Stimulated activated CD4-positive, alpha-beta T cell treated with anti-CD3 and anti-CD28 coated beads, Interleukin-1b, Interleukin-23, amount 100 ng/mL, for 24 hours (primary cell): ENCODE results near the gene RAC2.
A peak's percentile ranks its signal among the peaks of the same experiment; 100 is the strongest.

Experiments used
- DNase-seq, 4 experiments: peaks; one replicate each; pipeline ENCODE4 v3.0.0-alpha.2; 2020; ENCODE audit warnings: low read depth in 4 of 4, low spot score in 1 of 4

The RAC2 gene

GRCh38 chr22:37276776-37277175 is 32.7 kb upstream of the RAC2 start:
- DNase-seq: no peak

GRCh38 chr22:37275622-37276021 is 31.6 kb upstream of the RAC2 start:
- DNase-seq: no peak

- no peak for DNase-seq
These were observed 31.1 kb upstream of the RAC2 start for GRCh38 chr22:37275134-37275533.

GRCh38 chr22:37274380-37274862 is 30.4 kb upstream of the RAC2 start:
- no peak for DNase-seq

- DNase-seq: no peak
These were observed 29.8 kb upstream of the RAC2 start for GRCh38 chr22:37273846-37274225.

- no peak for DNase-seq
These were observed 29.2 kb upstream of the RAC2 start for GRCh38 chr22:37273126-37273845.

- DNase-seq: no peak
These were observed 27.0 kb upstream of the RAC2 start for GRCh38 chr22:37270928-37271650.

- DNase-seq: no peak
These were observed 26.0 kb upstream of the RAC2 start for GRCh38 chr22:37269936-37270678.

GRCh38 chr22:37267661-37268413 is 23.8 kb upstream of the RAC2 start:
- no peak for DNase-seq

GRCh38 chr22:37267135-37267587 is 23.1 kb upstream of the RAC2 start:
- DNase-seq: peak in 3 of 4 experiments; percentile 51 to 63 (median 55)

GRCh38 chr22:37266581-37267134 is 22.6 kb upstream of the RAC2 start:
- DNase-seq: no peak

- no peak for DNase-seq
These were observed 20.2 kb upstream of the RAC2 start for GRCh38 chr22:37263966-37264887.

- no peak for DNase-seq
These were observed 18.3 kb upstream of the RAC2 start for GRCh38 chr22:37262346-37262745.

GRCh38 chr22:37260901-37261336 is 16.9 kb upstream of the RAC2 start:
- no peak for DNase-seq

- no peak for DNase-seq
These were observed 16.2 kb upstream of the RAC2 start for GRCh38 chr22:37260155-37260795.

- no peak for DNase-seq
These were observed 15.5 kb upstream of the RAC2 start for GRCh38 chr22:37259540-37260029.

GRCh38 chr22:37258753-37259401 is 14.8 kb upstream of the RAC2 start:
- DNase-seq: no peak

- no peak for DNase-seq
These were observed 14.1 kb upstream of the RAC2 start for GRCh38 chr22:37258005-37258752.
